ENCODE results near the gene NPIPB8.
"Not testable (repeated sequence)": the region's sequence is repeated elsewhere in the genome, so short reads cannot be mapped to it uniquely, and the experiment has no call there.

NPIPB8 gene

GRCh38 chr16:28607681-28608495, 30.0 kb upstream of the NPIPB8 start:
- H3K4me1 ChIP-seq (ENCODE audit: control insufficient read depth, insufficient read depth, low read length, poor library complexity, severe bottlenecking); H3K36me3 ChIP-seq (ENCODE audit: control insufficient read depth, insufficient read depth, low read length); H3K27ac ChIP-seq (ENCODE audit: low read depth, low read length, severe bottlenecking); H3K4me3 ChIP-seq (ENCODE audit: extremely low read depth, insufficient read depth, low read length, poor library complexity, severe bottlenecking); H3K9me3 ChIP-seq (ENCODE audit: control insufficient read depth, low read length): not testable (repeated sequence)
- 86 to 90% methylated on average over 1 to 5 of the region's 10 CpGs for WGBS, 2 experiments (ENCODE audit: insufficient coverage in 2 of 2)

DNA sequence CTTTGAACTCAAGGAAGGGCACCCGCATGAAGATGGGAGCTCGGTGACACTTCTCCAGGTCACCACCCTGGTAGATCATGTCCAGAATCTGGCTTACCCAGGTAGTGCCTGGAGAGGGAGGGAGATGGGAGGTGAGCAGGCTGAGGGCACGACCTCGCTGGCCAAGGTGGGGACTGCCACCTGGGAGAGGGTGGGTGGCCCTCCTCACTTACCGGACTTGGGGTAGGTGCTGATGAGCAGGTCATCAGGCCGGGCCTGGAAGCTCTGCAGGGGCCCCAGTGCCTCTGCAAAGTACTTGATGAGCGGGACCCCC, 29.4 kb upstream of the NPIPB8 start:
- not testable (repeated sequence) for H3K27ac ChIP-seq (ENCODE audit: low read depth, low read length, severe bottlenecking); H3K4me1 ChIP-seq (ENCODE audit: control insufficient read depth, insufficient read depth, low read length, poor library complexity, severe bottlenecking); H3K36me3 ChIP-seq (ENCODE audit: control insufficient read depth, insufficient read depth, low read length); H3K4me3 ChIP-seq (ENCODE audit: extremely low read depth, insufficient read depth, low read length, poor library complexity, severe bottlenecking); H3K9me3 ChIP-seq (ENCODE audit: control insufficient read depth, low read length)
- no CpG with 5 or more reads among the region's 7 CpGs for WGBS, 2 experiments (ENCODE audit: insufficient coverage in 2 of 2)

GRCh38 chr16:28608867-28609596, 28.8 kb upstream of the NPIPB8 start:
- 93 to 100% methylated on average over 6 of the region's 11 CpGs for WGBS, 2 experiments (ENCODE audit: insufficient coverage in 2 of 2)
- not testable (repeated sequence) for H3K4me1 ChIP-seq (ENCODE audit: control insufficient read depth, insufficient read depth, low read length, poor library complexity, severe bottlenecking); H3K36me3 ChIP-seq (ENCODE audit: control insufficient read depth, insufficient read depth, low read length); H3K9me3 ChIP-seq (ENCODE audit: control insufficient read depth, low read length); H3K27ac ChIP-seq (ENCODE audit: low read depth, low read length, severe bottlenecking)
- peak overlapping the region; percentile 11 for H3K4me3 ChIP-seq (ENCODE audit: extremely low read depth, insufficient read depth, low read length, poor library complexity, severe bottlenecking)

GRCh38 chr16:28609631-28610594, 28.0 kb upstream of the NPIPB8 start, which contains the start of gene SULT1A1:
TSS of gene SULT1A1 (minus strand) at chr16:28610044. CDS start at chr16:28608855, 1,189 bp downstream.
- Histone ChIP-seq H3K36me3 (ENCODE audit: control insufficient read depth, insufficient read depth, low read length) (no peaks in the 10 kb centered on the region), H3K4me1 (ENCODE audit: control insufficient read depth, insufficient read depth, low read length, poor library complexity, severe bottlenecking) (no peaks in the 10 kb centered on the region), H3K4me3 (ENCODE audit: extremely low read depth, insufficient read depth, low read length, poor library complexity, severe bottlenecking) (peak within 1 kb of the TSS; percentile 11), H3K27ac (ENCODE audit: low read depth, low read length, severe bottlenecking) (peak within 1 kb of the TSS; percentile 36), H3K9me3 (ENCODE audit: control insufficient read depth, low read length) (no peaks in the 10 kb centered on the region)
- WGBS, 2 experiments (ENCODE audit: insufficient coverage in 2 of 2), result 71 to 74% methylated on average over 4 to 7 of the region's 11 CpGs

DNA sequence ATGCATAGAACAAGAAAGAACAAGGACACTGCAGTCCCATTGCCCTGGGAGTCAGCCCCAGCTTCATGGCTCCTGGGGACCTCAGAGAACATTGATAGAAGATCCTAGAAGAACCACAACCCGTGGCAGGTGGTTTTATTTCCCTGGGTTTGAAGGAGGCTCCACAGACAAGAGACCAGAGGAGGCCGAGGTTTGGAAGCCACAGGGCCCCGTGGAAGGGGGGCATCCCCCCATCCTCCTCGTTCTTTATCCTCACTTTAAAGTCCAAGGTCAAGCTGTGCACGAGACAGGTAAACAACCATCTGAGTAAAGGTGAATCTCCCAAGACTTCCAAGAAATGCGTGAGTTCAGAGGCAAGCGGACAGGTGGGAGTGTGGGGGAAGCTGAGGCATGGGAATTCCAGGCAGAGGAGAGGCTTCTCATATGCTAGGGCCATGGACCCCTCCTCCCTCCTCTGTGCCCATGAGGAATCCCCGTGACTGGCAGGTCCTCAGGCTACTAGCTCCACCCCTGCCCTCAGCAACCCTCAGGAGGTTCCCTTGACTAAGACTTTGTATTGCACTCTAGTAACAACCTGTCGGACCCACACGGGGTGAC, 27.2 kb upstream of the NPIPB8 start:
- H3K4me1 ChIP-seq (ENCODE audit: control insufficient read depth, insufficient read depth, low read length, poor library complexity, severe bottlenecking), result no peaks in the 10 kb centered on the region
- no peaks in the 10 kb centered on the region for H3K36me3 ChIP-seq (ENCODE audit: control insufficient read depth, insufficient read depth, low read length)
- no peaks in the 10 kb centered on the region for H3K9me3 ChIP-seq (ENCODE audit: control insufficient read depth, low read length)
- no peak overlapping the region for H3K4me3 ChIP-seq (ENCODE audit: extremely low read depth, insufficient read depth, low read length, poor library complexity, severe bottlenecking)
- no peak overlapping the region for H3K27ac ChIP-seq (ENCODE audit: low read depth, low read length, severe bottlenecking)
- 92% methylated on average over 5 to 7 of the region's 10 CpGs for WGBS, 2 experiments (ENCODE audit: insufficient coverage in 2 of 2)

DNA sequence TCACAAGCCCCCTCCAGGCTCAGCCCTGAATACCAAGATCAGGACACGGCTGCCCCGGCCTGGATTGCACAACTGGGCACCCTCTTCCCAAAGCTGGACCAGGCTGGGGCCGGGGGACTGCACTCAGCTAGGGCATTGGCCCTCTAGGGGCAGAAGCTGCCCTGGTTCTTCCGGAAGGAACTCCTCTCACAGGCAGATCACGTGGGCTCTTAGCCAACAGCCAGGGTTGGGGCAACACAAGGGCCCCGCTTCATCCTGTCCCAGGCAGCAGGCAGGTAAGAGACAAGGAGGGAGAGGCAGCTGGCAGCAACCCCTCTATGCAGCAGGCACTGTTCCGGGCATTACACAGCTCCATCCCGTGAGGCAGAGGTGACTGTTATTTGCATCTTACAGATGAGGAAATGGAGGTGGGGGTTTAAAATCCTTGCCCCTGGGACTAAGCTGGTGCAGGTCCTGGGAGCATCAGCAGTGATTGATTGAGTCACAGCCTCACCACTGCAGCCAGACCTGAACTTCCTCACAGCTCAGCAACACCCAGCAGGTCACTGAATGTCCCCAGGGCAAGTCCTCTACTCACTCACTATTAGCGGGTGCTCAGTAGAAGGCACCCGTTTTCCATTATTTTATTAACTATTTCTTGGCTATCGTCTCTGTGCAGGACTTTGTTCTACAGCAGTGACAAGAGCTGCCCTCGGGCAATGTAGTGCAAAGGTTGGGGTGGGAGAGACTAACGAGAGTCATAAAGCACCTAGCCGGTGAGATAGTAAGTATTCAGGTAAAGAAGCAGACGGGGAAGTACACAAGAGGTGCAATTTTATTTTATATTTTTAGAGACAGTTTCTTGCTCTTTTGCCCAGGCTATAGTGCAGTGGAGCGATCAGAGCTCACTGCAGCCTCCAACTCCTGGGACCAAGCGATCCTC, 25.2 kb upstream of the NPIPB8 start:
- no CpG with 5 or more reads among the region's 17 CpGs for WGBS, 2 experiments (ENCODE audit: insufficient coverage in 2 of 2)

DNA sequence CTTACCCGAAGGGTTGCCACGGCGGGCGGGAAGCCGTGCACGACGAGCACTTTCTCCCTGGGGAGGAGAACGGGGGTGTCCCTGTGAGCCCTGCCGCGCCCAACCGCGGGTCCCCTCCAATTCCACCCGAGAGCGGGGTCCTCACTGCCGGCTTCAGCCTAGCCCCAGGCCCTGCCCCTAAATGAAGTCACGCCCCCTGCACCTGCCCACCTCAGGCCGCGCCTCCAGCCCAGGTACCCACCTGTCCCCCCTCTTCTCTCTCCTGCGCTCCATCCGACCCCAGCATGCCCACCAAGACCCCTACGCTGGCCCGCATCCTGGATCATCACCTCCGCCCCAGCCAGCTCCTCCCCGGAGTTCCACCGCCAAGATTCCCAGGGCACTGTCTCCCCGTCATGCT, 24.0 kb upstream of the NPIPB8 start:
- not testable (repeated sequence) for H3K9me3 ChIP-seq (ENCODE audit: control insufficient read depth, low read length); H3K4me1 ChIP-seq (ENCODE audit: control insufficient read depth, insufficient read depth, low read length, poor library complexity, severe bottlenecking); H3K36me3 ChIP-seq (ENCODE audit: control insufficient read depth, insufficient read depth, low read length); H3K4me3 ChIP-seq (ENCODE audit: extremely low read depth, insufficient read depth, low read length, poor library complexity, severe bottlenecking); H3K27ac ChIP-seq (ENCODE audit: low read depth, low read length, severe bottlenecking)
- WGBS, 2 experiments (ENCODE audit: insufficient coverage in 2 of 2), result no CpG with 5 or more reads among the region's 26 CpGs

More for the DNA sequence above, 25.2 kb upstream of the NPIPB8 start:
- H3K9me3 ChIP-seq (ENCODE audit: control insufficient read depth, low read length); H3K4me3 ChIP-seq (ENCODE audit: extremely low read depth, insufficient read depth, low read length, poor library complexity, severe bottlenecking); H3K4me1 ChIP-seq (ENCODE audit: control insufficient read depth, insufficient read depth, low read length, poor library complexity, severe bottlenecking); H3K36me3 ChIP-seq (ENCODE audit: control insufficient read depth, insufficient read depth, low read length); H3K27ac ChIP-seq (ENCODE audit: low read depth, low read length, severe bottlenecking): not testable (repeated sequence)

GRCh38 chr16:28614561-28614960, 23.3 kb upstream of the NPIPB8 start:
- H3K36me3 ChIP-seq (ENCODE audit: control insufficient read depth, insufficient read depth, low read length); H3K9me3 ChIP-seq (ENCODE audit: control insufficient read depth, low read length); H3K27ac ChIP-seq (ENCODE audit: low read depth, low read length, severe bottlenecking); H3K4me1 ChIP-seq (ENCODE audit: control insufficient read depth, insufficient read depth, low read length, poor library complexity, severe bottlenecking); H3K4me3 ChIP-seq (ENCODE audit: extremely low read depth, insufficient read depth, low read length, poor library complexity, severe bottlenecking): not testable (repeated sequence)
- WGBS, 2 experiments (ENCODE audit: insufficient coverage in 2 of 2), result 80% methylated on average over 2 of the region's 16 CpGs; no CpG with 5 or more reads in 1 of the 2 experiments

DNA sequence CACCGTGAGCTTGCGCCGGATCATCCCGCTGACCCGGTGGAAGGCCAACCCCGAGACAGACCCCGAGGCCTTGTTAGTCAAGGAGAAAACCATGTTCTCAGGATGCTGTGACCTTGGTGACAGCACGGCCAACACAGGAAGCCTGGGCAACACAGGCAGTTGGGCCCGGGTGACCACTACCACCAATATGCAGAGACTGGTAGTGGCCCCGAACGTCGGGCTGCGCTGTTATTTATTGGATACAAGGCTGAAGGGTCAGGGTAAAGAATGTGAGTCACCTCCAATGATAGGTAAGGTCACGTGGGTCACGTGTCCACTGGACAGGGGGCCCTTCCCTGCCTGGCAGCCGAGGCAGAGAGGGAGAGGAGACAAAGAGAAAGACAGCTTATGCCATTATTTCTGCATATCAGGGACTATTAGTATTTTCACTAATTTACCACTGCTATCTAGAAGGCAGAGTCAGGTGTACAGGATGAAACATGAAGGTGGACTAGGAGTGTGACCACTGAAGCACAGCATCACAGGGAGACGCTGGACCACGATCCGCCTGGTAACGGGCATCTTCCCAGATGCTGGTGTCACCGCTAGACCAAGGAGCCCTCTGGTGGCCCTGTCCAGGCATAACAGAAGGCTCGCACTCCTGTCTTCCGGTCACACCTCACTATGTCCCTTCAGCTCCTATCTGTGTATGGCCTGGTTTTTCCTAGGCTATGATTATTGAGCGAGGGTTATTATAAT, 22.2 kb upstream of the NPIPB8 start:
- not testable (repeated sequence) for H3K4me1 ChIP-seq (ENCODE audit: control insufficient read depth, insufficient read depth, low read length, poor library complexity, severe bottlenecking); H3K36me3 ChIP-seq (ENCODE audit: control insufficient read depth, insufficient read depth, low read length); H3K4me3 ChIP-seq (ENCODE audit: extremely low read depth, insufficient read depth, low read length, poor library complexity, severe bottlenecking); H3K27ac ChIP-seq (ENCODE audit: low read depth, low read length, severe bottlenecking); H3K9me3 ChIP-seq (ENCODE audit: control insufficient read depth, low read length)
- WGBS, 2 experiments (ENCODE audit: insufficient coverage in 2 of 2), result 57 to 67% methylated on average over 3 to 11 of the region's 24 CpGs

Measured in mesodermal cell (in vitro differentiated cells).